Esophagus squamous epithelium (tissue), 5 donors: Measurements from ENCODE around the gene EPB42. TPM values are rescaled to one million over a fixed set of nuclear protein-coding genes. Genes with fewer than 3 reads are reported as not detected.
A peak's percentile ranks its signal among the peaks of the same experiment; 100 is the strongest.

Experiments used
- DNase-seq: peaks from one replicate; lab custom pipeline; 2025; lab: John Stamatoyannopoulos, UW
- H3K27ac ChIP-seq, 4 donors: fragments of 200-600 bp; sonication (generic); one replicate each; pipeline ENCODE4 v1.5.1; 2016 to 2019; ENCODE audit warnings: mild to moderate bottlenecking in 1 of 4
- H3K27me3 ChIP-seq, 4 donors: fragments of 200-600 bp; sonication (generic); 1 replicate in 3 of 4; 2 replicates in 1 of 4; pipeline versions ENCODE4 v1.5.1 to v1.6.0; 2017 to 2021; ENCODE audit warnings: antibody characterized with exemption in 1 of 4
- H3K36me3 ChIP-seq, 3 donors: fragments of 200-600 bp; sonication (generic); one replicate each; pipeline ENCODE4 v1.5.1; 2016 to 2019
- H3K4me1 ChIP-seq, 3 donors: fragments of 200-600 bp; sonication (generic); one replicate each; pipeline ENCODE4 v1.5.1; 2017 to 2019
- H3K4me3 ChIP-seq, 4 donors: fragments of 200-600 bp; sonication (generic); 1 replicate in 3 of 4; 2 replicates in 1 of 4; pipeline ENCODE4 v1.5.1; 2016 to 2019; ENCODE audit warnings: mild to moderate bottlenecking in 2 of 4, moderate library complexity in 1 of 4
- H3K9me3 ChIP-seq, 3 donors: fragments of 200-600 bp; sonication (generic); one replicate each; pipeline ENCODE4 v1.5.1; 2016 to 2019
- POLR2A ChIP-seq, 4 donors: fragments of 450-650 bp; IDR thresholded peaks; one replicate each; pipeline ENCODE4 v1.6.1; 2017; ENCODE audit warnings: antibody characterized with exemption in 4 of 4, mild to moderate bottlenecking in 4 of 4, moderate library complexity in 3 of 4
- WGBS, 2 donors: methylation state at CpG; one replicate each; pipeline ENCODE4 v1.1.5; 2018; 5-methylcytosine and 5-hydroxymethylcytosine counted together
- intact Hi-C: fragments of 100-400 bp; cut with DNase I; formaldehyde crosslinking; loops from one replicate; pipeline ENCODE4 v1.15.0; 2022
- total RNA-seq, 4 donors: library from RNA; depleted of rRNA; stranded (reverse); fragments of >200 nt; gene quantifications; one replicate each; pipeline ENCODE4 v1.1.0, GENCODE V29; 2016
- TF ChIP-seq, protein P1 (sequence below), 6 experiments: fragments of 450-650 bp in 4 of 6; fragments of 200-600 bp in 2 of 6; sonication (generic) in 2 of 6; IDR thresholded peaks; one replicate each; pipeline ENCODE4 v1.5.1; 2016 to 2019; ENCODE audit warnings: antibody characterized with exemption in 6 of 6, mild to moderate bottlenecking in 4 of 6, moderate library complexity in 4 of 6
- donor health status: DM: yes; HTN: yes; CAD: no.

The EPB42 gene
- total RNA-seq, 4 donors from 2014 or later, result not detected

DNA sequence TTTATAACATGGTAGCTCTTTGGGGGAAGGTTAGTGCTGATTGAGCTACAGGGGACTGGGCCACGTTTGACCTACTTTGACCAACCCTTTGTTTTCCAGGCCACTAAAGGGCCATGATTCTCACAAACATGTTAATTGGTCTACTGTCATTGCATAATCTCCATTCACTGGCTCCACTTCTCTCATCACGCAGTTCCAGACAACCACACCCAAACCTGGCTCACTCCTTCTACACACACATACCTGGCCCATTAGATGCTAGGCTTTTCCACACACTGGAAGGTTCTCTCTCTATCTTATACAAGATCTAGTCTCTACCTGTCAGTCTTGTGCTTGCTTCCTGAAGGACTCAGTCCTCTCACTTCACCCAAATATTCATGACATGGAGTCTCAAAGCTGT is 30.0 kb upstream of the EPB42 start:
- TF ChIP-seq, protein P1, sequence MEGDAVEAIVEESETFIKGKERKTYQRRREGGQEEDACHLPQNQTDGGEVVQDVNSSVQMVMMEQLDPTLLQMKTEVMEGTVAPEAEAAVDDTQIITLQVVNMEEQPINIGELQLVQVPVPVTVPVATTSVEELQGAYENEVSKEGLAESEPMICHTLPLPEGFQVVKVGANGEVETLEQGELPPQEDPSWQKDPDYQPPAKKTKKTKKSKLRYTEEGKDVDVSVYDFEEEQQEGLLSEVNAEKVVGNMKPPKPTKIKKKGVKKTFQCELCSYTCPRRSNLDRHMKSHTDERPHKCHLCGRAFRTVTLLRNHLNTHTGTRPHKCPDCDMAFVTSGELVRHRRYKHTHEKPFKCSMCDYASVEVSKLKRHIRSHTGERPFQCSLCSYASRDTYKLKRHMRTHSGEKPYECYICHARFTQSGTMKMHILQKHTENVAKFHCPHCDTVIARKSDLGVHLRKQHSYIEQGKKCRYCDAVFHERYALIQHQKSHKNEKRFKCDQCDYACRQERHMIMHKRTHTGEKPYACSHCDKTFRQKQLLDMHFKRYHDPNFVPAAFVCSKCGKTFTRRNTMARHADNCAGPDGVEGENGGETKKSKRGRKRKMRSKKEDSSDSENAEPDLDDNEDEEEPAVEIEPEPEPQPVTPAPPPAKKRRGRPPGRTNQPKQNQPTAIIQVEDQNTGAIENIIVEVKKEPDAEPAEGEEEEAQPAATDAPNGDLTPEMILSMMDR (IDR thresholded peaks at IDR 0.05), result no peak
- TF ChIP-seq POLR2A (IDR thresholded peaks at IDR 0.05), result no peak
- H3K4me3 ChIP-seq, result no peak overlapping the region
- 36 to 43% methylated on average over 2 of the region's 2 CpGs for WGBS, 2 donors
- H3K27me3 ChIP-seq, result no peaks in the 10 kb centered on the region
- intact Hi-C loops, result no loop called here
- DNase-seq, result no peak
- H3K4me1 ChIP-seq, result peaks cover 0 to 35% (median 6%) of the 10 kb centered on the region in 3 donors
- H3K36me3 ChIP-seq, result no peaks in the 10 kb centered on the region
- H3K9me3 ChIP-seq, result no peaks in the 10 kb centered on the region
- H3K27ac ChIP-seq, result peak overlapping the region in 3 of 4 donors; percentile 20 to 70 (median 62)

DNA sequence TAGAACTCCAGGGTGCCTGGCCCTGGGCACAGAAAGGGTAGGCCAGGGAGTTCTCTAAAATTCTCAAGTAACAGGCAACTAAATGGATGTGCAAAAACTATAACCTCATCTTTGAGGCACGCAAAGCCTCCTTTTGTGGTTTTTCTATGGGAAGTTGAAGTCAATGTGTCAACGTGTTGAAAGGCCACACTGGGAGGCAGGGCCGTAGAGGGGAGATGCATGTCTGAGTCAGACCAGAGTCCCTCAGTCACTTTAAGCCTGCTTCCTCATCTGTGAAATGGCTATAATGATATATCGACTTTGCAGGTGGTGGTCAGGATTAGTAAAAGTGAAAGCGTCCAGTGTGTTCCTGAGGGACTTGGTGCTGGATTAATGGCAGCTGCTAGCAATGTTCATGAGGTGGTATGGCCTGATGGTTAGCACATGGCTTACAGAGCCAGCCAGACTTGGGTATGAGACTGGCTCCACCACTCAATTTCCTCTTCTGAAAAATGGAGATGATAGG is 28.9 kb upstream of the EPB42 start:
- Histone ChIP-seq H3K27me3 (no peaks in the 10 kb centered on the region), H3K9me3 (no peaks in the 10 kb centered on the region), H3K36me3 (no peaks in the 10 kb centered on the region), H3K4me3 (no peak overlapping the region), H3K27ac (no peak overlapping the region), H3K4me1 (peaks cover 0 to 35% (median 6%) of the 10 kb centered on the region in 3 donors)
- intact Hi-C loops, result no loop called here
- 41 to 59% methylated on average over 5 of the region's 5 CpGs for WGBS, 2 donors
- TF ChIP-seq, protein P1 (IDR thresholded peaks at IDR 0.05), result no peak
- no peak for TF ChIP-seq POLR2A (IDR thresholded peaks at IDR 0.05)
- DNase-seq, result no peak

DNA sequence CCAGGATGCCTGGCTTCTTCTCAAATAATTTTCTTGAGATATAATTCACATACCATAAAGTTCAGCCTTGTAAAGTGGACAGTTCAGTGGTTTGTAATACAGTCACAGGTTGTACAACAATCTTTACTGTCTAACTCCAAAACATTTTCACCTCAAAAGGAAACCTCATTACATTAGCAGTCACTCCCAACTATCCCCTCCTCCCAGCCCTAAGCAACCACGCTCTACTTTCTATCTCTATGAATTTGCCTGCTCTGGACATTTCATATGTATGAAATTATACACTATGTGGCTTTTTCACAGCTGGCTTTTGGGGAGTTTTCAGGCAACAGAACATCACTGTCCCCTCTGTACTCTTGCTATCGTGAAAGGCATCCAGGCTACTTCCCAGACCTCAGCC is 28.4 kb upstream of the EPB42 start:
- no peak for DNase-seq
- WGBS, 2 donors, result 61 to 79% methylated on average over 2 of the region's 2 CpGs
- H3K4me3 ChIP-seq, result no peak overlapping the region
- intact Hi-C loops, result no loop called here
- no peaks in the 10 kb centered on the region for H3K36me3 ChIP-seq
- TF ChIP-seq, protein P1 (IDR thresholded peaks at IDR 0.05), result no peak
- TF ChIP-seq POLR2A (IDR thresholded peaks at IDR 0.05), result no peak
- H3K27ac ChIP-seq, result no peak overlapping the region
- no peaks in the 10 kb centered on the region for H3K9me3 ChIP-seq
- no peaks in the 10 kb centered on the region for H3K27me3 ChIP-seq
- H3K4me1 ChIP-seq, result peaks cover 0 to 30% (median 5%) of the 10 kb centered on the region in 3 donors

DNA sequence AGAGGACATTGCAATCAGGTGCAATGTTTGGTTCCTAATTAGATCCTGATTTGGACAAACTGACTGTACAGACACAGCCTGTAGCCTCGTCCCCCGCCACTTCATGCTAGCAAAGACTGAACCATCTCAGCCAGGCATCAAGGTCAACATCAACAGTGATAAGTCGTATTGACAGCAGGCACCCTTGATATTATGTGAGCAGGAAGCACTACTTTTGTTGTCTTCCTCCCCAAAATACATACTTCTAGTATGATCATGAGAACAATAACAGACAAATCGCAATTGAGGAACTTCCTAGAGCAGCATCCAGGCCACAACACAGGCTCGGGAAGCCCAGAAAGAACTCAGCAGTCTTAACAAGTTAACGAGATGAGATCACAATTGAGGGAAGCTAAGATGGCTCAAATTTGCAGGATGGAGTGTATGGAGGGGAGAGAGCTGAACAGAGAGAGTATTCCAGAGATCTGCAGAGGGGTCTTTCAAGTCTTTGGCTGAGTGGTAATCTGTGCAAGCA is 25.5 kb upstream of the EPB42 start:
- TF ChIP-seq, protein P1 (IDR thresholded peaks at IDR 0.05), result no peak
- no peak for TF ChIP-seq POLR2A (IDR thresholded peaks at IDR 0.05)
- WGBS, 2 donors, result 66% methylated on average over 5 to 6 of the region's 6 CpGs
- no peaks in the 10 kb centered on the region for H3K27me3 ChIP-seq
- H3K4me3 ChIP-seq, result no peak overlapping the region
- intact Hi-C loops, result no loop called here
- no peak for DNase-seq
- H3K4me1 ChIP-seq, result peaks cover 0 to 26% (median 0%) of the 10 kb centered on the region in 3 donors
- H3K9me3 ChIP-seq, result no peaks in the 10 kb centered on the region
- no peak overlapping the region for H3K27ac ChIP-seq
- no peaks in the 10 kb centered on the region for H3K36me3 ChIP-seq

DNA sequence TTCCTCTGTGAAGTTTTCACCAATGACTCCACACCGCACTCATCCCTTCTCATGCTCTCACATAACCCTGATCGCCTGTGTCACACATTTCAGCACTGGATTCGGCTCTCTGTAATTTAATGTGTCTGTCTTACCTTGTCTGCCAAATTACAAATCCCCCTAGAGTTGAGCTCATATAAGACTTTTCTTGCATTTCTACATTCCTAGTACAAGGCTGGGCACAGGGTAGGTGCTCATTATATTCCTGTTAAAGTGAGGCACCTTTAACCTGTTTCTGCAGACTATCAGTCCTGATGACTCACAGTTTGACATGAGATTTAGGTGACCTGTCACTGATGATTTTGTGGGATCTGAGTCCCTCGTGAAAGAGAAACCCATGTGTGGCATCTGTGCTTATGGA is 23.3 kb upstream of the EPB42 start:
- Histone ChIP-seq H3K27ac (peak overlapping the region in 1 of 4 donors; percentile 45), H3K36me3 (no peaks in the 10 kb centered on the region), H3K4me3 (no peak overlapping the region), H3K27me3 (no peaks in the 10 kb centered on the region), H3K9me3 (no peaks in the 10 kb centered on the region), H3K4me1 (peaks cover 0 to 27% (median 3%) of the 10 kb centered on the region in 3 donors)
- intact Hi-C loops, result no loop called here
- no peak for TF ChIP-seq POLR2A (IDR thresholded peaks at IDR 0.05)
- TF ChIP-seq, protein P1 (IDR thresholded peaks at IDR 0.05), result no peak
- DNase-seq, result no peak
- WGBS, 2 donors, result 65 to 68% methylated on average over 4 of the region's 4 CpGs
